Activated CD4-positive, alpha-beta memory T cell treated with anti-CD3 and anti-CD28 coated beads, Interleukin-2, amount 10 ng/mL, durations not matched to agents 7 days and 5 days (primary cell): ENCODE measurements around the gene MCMBP. TPM values are rescaled to one million over a fixed set of nuclear protein-coding genes. Genes with fewer than 3 reads are reported as not detected.
"Not testable (repeated sequence)": the region's sequence is repeated elsewhere in the genome, so short reads cannot be mapped to it uniquely, and the experiment has no call there.

Experiments
- CTCF ChIA-PET: fragments of 350-600 bp; sonication (Branson Sonifier 250); formaldehyde crosslinking; loops from one replicate; lab custom pipeline; 2021; ENCODE audit warnings: antibody characterized with exemption, inconsistent platforms; lab: Charles Lee
- POLR2A ChIA-PET: fragments of 350-600 bp; sonication (Branson Sonifier 250); formaldehyde crosslinking; loops from one replicate; lab custom pipeline; 2021; ENCODE audit warnings: antibody characterized with exemption; lab: Charles Lee
- DNase-seq: peaks from one replicate; pipeline ENCODE4 v3.0.0-alpha.2; 2020
- H3K27ac Mint-ChIP-seq: one replicate; pipeline ENCODE4 v1.8.0; 2021; ENCODE audit warnings: mild to moderate bottlenecking, mixed read lengths
- H3K27me3 Mint-ChIP-seq: one replicate; pipeline ENCODE4 v1.8.0; 2021; ENCODE audit warnings: mixed read lengths
- H3K36me3 Mint-ChIP-seq: one replicate; pipeline ENCODE4 v1.8.0; 2021; ENCODE audit warnings: low read depth, mixed read lengths
- H3K4me1 Mint-ChIP-seq: one replicate; pipeline ENCODE4 v1.8.0; 2021; ENCODE audit warnings: mixed read lengths
- H3K4me3 Mint-ChIP-seq: one replicate; pipeline ENCODE4 v1.8.0; 2021; ENCODE audit warnings: mild to moderate bottlenecking, mixed read lengths
- H3K9me3 Mint-ChIP-seq: one replicate; pipeline ENCODE4 v1.8.0; 2021; ENCODE audit warnings: mixed read lengths
- total RNA-seq, 2 experiments: library from RNA; stranded (reverse); gene quantifications; one replicate each; pipeline ENCODE4 v1.2.3, GENCODE V29; 2021

The MCMBP gene
- total RNA-seq, 2 experiments from 2014 or later, result 86.2 to 87.6 TPM

- H3K9me3 Mint-ChIP-seq, POLR2A ChIA-PET, DNase-seq, H3K4me3 Mint-ChIP-seq, H3K27me3 Mint-ChIP-seq, CTCF ChIA-PET, H3K4me1 Mint-ChIP-seq, H3K27ac Mint-ChIP-seq: not testable (repeated sequence)
- H3K36me3 Mint-ChIP-seq, result peaks cover 10% of the 10 kb centered on the region
These were observed 77.5 kb downstream of the MCMBP start for GRCh38 chr10:119795101-119795500.

GRCh38 chr10:119786117-119786769, 86.4 kb downstream of the MCMBP start:
- H3K9me3 Mint-ChIP-seq, result no peaks in the 10 kb centered on the region
- ChIA-PET CTCF (no interaction called here), POLR2A (no interaction called here)

GRCh38 chr10:119784340-119785067, 88.1 kb downstream of the MCMBP start:
- no peak overlapping the region for H3K4me3 Mint-ChIP-seq

More at GRCh38 chr10:119786117-119786769, 86.4 kb downstream of the MCMBP start:
- H3K27me3 Mint-ChIP-seq, result no peaks in the 10 kb centered on the region
- no peak overlapping the region for H3K27ac Mint-ChIP-seq
- DNase-seq, result no peak
- H3K4me3 Mint-ChIP-seq, result no peak overlapping the region
- peaks cover 28% of the 10 kb centered on the region for H3K4me1 Mint-ChIP-seq
- no peaks in the 10 kb centered on the region for H3K36me3 Mint-ChIP-seq

GRCh38 chr10:119783665-119784027, 89.0 kb downstream of the MCMBP start:
- CTCF ChIA-PET, result no interaction called here
- H3K27ac Mint-ChIP-seq, result no peak overlapping the region
- H3K9me3 Mint-ChIP-seq, result no peaks in the 10 kb centered on the region
- no peak for DNase-seq
- H3K36me3 Mint-ChIP-seq, result no peaks in the 10 kb centered on the region
- POLR2A ChIA-PET, result interaction anchor here (1.1 kb wide), 1 partner anchor 58 kb away, joined by 4 read pairs; the partner anchor contains the start of gene INPP5F
- no peaks in the 10 kb centered on the region for H3K27me3 Mint-ChIP-seq
- H3K4me1 Mint-ChIP-seq, result peaks cover 28% of the 10 kb centered on the region
- H3K4me3 Mint-ChIP-seq, result no peak overlapping the region

More at GRCh38 chr10:119784340-119785067, 88.1 kb downstream of the MCMBP start:
- CTCF ChIA-PET, result no interaction called here
- peaks cover 28% of the 10 kb centered on the region for H3K4me1 Mint-ChIP-seq
- no peaks in the 10 kb centered on the region for H3K36me3 Mint-ChIP-seq
- H3K27me3 Mint-ChIP-seq, result no peaks in the 10 kb centered on the region
- H3K27ac Mint-ChIP-seq, result no peak overlapping the region
- no peak for DNase-seq
- POLR2A ChIA-PET, result interaction anchor here (0.9 kb wide), 1 partner anchor 88 kb away, joined by 3 read pairs; the partner anchor contains the start of gene MCMBP
- no peaks in the 10 kb centered on the region for H3K9me3 Mint-ChIP-seq

GRCh38 chr10:119782981-119783664, 89.5 kb downstream of the MCMBP start:
- POLR2A ChIA-PET, result interaction anchor here (1.1 kb wide), 1 partner anchor 58 kb away, joined by 4 read pairs; the partner anchor contains the start of gene INPP5F
- CTCF ChIA-PET, result no interaction called here
- H3K27ac Mint-ChIP-seq, result no peak overlapping the region
- H3K36me3 Mint-ChIP-seq, result no peaks in the 10 kb centered on the region
- DNase-seq, result no peak
- no peaks in the 10 kb centered on the region for H3K27me3 Mint-ChIP-seq
- no peaks in the 10 kb centered on the region for H3K9me3 Mint-ChIP-seq
- no peak overlapping the region for H3K4me3 Mint-ChIP-seq
- H3K4me1 Mint-ChIP-seq, result peaks cover 28% of the 10 kb centered on the region

GRCh38 chr10:119781498-119781897, 91.1 kb downstream of the MCMBP start:
- H3K27ac Mint-ChIP-seq, result no peak overlapping the region
- H3K9me3 Mint-ChIP-seq, result no peaks in the 10 kb centered on the region
- H3K36me3 Mint-ChIP-seq, result no peaks in the 10 kb centered on the region
- POLR2A ChIA-PET, result no interaction called here
- DNase-seq, result no peak
- no peaks in the 10 kb centered on the region for H3K27me3 Mint-ChIP-seq
- H3K4me1 Mint-ChIP-seq, result peaks cover 24% of the 10 kb centered on the region
- CTCF ChIA-PET, result interaction anchor here (1.0 to 1.4 kb wide), 2 partner anchors 17 to 31 kb away, joined by 3 to 7 read pairs; no protein-coding TSS in a partner anchor
- H3K4me3 Mint-ChIP-seq, result no peak overlapping the region

- Mint-ChIP-seq H3K27ac (no peak overlapping the region), H3K4me1 (peaks cover 20% of the 10 kb centered on the region), H3K36me3 (no peaks in the 10 kb centered on the region), H3K4me3 (no peak overlapping the region), H3K9me3 (no peaks in the 10 kb centered on the region), H3K27me3 (no peaks in the 10 kb centered on the region)
- no peak for DNase-seq
- CTCF ChIA-PET, result interaction anchor here (1.0 to 1.4 kb wide), 2 partner anchors 17 to 30 kb away, joined by 3 to 7 read pairs; no protein-coding TSS in a partner anchor
- POLR2A ChIA-PET, result no interaction called here
These were observed 91.7 kb downstream of the MCMBP start for GRCh38 chr10:119780879-119781480.

Other genes with a start within 250 kb of the MCMBP start
- 10 to 100 TPM; 26.3 to 27.2 TPM for gene BAG3, start 221.5 kb downstream of the MCMBP start, total RNA-seq
- gene INPP5F, start 146.8 kb downstream of the MCMBP start, total RNA-seq, result 10 to 100 TPM; 11.8 to 15.0 TPM
- gene SEC23IP, start 19.9 kb upstream of the MCMBP start, total RNA-seq, result 10 to 100 TPM; 58.3 to 69.3 TPM